GM21423 (cell line): Measurements from ENCODE around the gene LY6G6D.

Experiments
- ATAC-seq: cut with Tn5 transposase; IDR thresholded peaks from one replicate; pipeline ENCODE4 v1.9.1; 2021; ENCODE audit warnings: mild to moderate bottlenecking, moderate library complexity; ENCODE audit not compliant: unreplicated experiment

The LY6G6D gene

DNA sequence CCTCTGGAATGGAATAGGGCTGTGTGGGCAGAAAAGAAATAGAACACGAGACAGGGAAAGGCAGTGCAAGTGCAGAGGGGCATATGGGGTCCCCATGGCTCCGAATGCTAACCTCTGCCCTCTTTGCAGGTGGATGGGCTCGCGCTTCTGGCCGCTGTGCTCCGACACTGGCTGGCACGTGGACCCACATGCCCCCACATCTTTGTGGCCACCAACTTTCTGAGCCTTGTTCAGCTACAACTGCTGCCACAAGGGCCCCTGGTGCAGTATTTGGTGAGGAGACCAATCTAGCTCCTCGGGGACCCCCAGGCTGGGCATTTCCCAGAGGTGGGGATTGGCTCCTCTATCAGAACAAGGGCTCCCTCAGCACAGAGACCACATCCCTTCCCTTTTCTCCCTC is 46.2 kb downstream of the LY6G6D start:
- no peak for ATAC-seq

DNA sequence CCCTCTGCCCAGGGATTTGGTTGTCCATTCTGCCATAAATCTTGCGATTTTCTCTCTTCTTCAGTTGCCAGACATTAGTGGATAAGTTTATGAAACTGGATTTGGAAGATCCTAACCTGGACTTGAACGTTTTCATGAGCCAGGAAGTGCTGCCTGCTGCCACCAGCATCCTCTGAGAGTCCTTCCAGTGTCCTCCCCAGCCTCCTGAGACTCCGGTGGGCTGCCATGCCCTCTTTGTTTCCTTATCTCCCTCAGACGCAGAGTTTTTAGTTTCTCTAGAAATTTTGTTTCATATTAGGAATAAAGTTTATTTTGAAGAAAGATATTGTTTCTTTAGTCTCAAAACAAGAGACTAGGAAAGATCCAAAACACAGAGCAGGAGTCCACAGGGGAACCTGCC is 47.2 kb downstream of the LY6G6D start, which contains the start of gene SAPCD1:
SAPCD1 (plus strand) TSS at position 301 of the 400 bp plus-strand sequence. CDS start 399 bp downstream, outside the sequence.
- ATAC-seq = no peak

DNA sequence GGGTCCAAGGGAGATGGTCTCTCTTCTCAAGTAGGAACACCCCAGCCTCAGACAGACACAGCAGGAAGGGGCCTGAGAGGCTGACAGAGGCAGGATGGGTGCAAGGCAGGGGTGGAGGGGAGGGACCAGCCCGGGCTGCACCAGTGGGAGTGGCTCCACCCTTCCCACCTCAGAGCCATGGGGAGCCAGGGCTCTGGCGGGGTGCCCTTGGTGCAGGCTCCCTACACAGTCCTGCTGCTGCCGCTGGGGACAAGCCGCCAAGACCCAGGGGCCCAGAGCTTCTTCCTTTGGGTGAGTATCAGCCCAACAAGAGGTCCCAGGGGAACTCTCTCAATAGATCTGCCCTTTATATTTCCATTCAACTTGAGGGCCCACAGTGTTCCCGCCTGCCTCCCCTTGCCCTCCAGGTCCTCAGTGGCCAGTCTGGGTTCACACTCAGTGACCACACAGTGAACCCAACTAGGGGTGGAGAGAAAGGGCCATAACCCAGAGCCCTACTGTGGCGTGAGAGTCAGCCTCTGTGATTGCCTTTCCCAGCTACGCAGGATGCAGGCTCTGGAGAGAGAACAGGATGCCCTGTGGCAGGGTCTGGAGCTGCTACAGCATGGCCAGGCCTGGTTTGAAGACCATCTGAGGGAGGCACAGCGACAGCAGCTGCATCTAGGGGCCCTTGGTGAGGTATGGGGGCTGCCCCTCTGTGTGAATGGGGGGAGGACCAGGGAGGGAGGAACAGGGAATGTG is 47.9 kb downstream of the LY6G6D start:
- ATAC-seq = no peak

DNA sequence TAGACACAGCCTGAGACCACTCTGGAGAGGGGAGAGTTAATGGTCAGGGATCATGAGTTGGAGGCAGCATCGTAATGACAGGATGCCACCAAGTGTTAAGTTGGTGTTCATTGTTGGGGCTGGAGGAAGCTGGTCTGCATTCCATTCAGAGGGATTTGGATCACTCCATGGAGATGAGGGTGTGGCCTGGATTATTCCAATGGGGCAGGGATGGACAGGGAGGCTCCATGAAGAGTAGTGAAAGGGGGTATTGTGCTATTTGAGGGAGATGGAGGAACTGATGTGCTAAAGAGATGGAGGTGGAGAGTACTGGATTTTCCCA is 48.4 kb downstream of the LY6G6D start:
- no peak for ATAC-seq

DNA sequence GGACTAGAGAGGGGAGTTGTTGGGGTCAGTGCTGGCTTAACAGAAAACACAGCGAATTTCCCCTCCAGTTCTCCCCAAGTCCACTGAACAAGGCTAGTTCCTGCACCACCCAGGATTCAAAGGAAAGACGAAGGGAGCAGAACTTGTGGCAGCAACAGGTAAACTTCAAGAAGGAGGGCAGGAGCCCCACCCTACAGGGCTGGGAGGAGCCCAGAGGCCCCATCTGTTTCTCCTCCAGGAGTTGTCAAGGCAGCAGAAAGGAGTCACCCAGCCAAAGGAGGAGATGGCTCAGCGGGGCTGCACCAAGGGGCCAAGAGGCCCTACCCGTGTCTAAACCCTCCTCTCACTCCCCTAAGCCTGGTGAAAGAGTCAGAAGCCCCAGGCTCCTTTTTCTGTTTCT is 49.0 kb downstream of the LY6G6D start:
- no peak for ATAC-seq

DNA sequence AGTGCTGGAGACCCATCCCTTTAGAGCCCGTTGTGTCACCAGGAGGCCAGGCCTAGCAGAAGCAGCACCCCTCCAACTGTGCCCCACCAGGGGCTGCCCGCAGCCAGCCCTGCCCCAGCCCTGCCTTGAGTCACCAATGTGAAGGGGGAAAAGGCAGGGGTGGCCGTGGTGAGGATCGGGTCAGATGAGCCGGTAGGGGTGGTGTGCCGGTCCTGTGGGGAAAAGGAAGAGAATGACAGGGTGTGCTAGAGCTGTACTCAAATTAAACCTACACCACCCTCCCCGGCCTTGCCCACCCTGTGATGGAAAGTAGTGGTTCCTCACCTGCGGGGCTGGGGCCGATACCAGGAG is 50.4 kb downstream of the LY6G6D start:
- no peak for ATAC-seq

DNA sequence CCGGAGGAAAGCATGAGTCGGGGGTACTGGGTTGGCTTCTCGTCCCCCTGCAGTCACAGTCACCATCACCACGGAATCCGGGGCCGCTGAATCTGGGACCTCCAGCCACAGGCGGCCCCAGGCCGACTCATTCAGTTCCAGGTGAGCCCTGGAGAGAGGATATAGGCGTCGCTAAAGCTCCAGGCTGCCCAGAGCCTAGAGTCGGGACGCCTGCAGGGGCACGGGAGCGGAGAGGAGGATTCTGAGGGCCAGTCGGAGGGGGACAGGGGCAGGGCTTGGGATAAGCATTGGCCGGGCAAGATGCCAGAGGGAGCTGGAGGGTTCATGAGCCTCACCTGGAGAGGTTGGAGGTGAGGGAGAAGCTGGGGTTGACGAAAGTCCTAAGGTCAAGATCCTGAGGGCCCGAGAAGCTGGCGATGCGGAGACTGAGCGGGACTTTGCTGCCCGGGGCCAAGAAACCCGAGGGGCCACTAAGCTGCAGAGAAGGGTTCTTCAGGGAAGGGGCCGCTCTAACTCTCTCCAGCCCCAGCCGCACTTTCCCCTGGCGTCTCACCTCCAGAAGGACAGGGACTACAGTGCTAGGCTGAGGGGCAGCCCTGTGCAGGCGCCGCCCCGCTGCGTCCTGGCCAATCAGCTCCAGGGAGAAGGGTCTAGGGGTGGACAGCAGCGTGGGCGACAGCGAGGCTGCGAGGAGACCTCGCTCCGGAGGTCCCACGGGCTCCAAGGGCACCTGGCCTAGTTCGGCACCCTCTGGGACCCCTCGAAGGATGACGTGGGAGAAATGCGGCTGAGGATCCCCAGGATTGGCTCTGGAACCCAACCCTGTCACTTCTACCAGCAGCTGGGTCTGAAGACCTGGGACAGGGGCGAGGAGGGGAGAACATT is 51.0 kb downstream of the LY6G6D start:
- no peak for ATAC-seq

DNA sequence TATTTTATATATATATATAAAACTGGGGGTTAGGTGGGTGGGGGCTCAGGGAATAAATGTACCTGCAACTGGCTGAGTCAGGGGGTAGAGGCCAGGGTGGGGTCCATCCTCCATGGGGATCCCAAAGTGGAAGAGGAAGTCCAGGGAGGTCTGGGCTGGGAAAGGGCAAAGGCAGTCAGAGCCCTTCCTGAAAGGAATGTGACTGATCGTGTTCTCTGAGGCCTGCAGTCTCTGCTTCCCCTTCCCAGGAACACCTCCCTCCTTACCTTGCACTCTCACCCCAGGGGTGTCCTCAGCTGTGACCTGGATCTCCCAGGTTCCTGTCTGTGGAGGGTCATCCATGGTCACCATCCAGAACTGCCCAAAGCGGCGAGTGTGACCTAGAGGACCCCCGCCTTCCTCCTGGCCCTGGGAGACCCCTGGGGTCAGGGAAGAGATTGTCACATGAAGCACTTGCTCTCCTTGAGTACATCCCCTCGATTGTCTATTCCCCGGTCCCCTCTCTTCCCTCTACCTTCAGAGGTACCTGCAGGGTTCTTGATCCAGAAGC is 52.0 kb downstream of the LY6G6D start:
- no peak for ATAC-seq
